ENCODE measurements around the gene DTNB.

The DTNB gene

GRCh38 chr2:25493207-25493606, 180.2 kb downstream of the DTNB start:
- no peak for DNase-seq

GRCh38 chr2:25492726-25493125, 180.7 kb downstream of the DTNB start:
- no peak for DNase-seq

GRCh38 chr2:25491966-25492532, 181.3 kb downstream of the DTNB start:
- peak in 1 of 5 donors; percentile 12 for DNase-seq

- DNase-seq = no peak
These were observed 182.2 kb downstream of the DTNB start for GRCh38 chr2:25491003-25491696.

- no peak for DNase-seq
These were observed 183.2 kb downstream of the DTNB start for GRCh38 chr2:25490217-25490616.

- DNase-seq = no peak
These were observed 183.7 kb downstream of the DTNB start for GRCh38 chr2:25489631-25490030.

GRCh38 chr2:25483607-25484266, 189.6 kb downstream of the DTNB start:
- no peak for DNase-seq

GRCh38 chr2:25482341-25482740, 191.0 kb downstream of the DTNB start:
- DNase-seq = no peak

GRCh38 chr2:25481381-25482300, 191.7 kb downstream of the DTNB start:
- DNase-seq = no peak

GRCh38 chr2:25480561-25480960, 192.8 kb downstream of the DTNB start:
- peak in 1 of 5 donors; percentile 10 for DNase-seq

- DNase-seq = no peak
These were observed 193.6 kb downstream of the DTNB start for GRCh38 chr2:25479761-25480160.

- DNase-seq = no peak
These were observed 194.6 kb downstream of the DTNB start for GRCh38 chr2:25478736-25479135.

- DNase-seq = no peak
These were observed 199.5 kb downstream of the DTNB start for GRCh38 chr2:25473758-25474340.

- DNase-seq = no peak
These were observed 200.2 kb downstream of the DTNB start for GRCh38 chr2:25473131-25473530.

GRCh38 chr2:25470806-25471205, 202.6 kb downstream of the DTNB start:
- DNase-seq = no peak

- no peak for DNase-seq
These were observed 205.6 kb downstream of the DTNB start for GRCh38 chr2:25467743-25468142.

GRCh38 chr2:25462021-25462420, 211.4 kb downstream of the DTNB start:
- DNase-seq = no peak

- DNase-seq = no peak
These were observed 213.0 kb downstream of the DTNB start for GRCh38 chr2:25460261-25460905.

- DNase-seq = no peak
These were observed 218.4 kb downstream of the DTNB start for GRCh38 chr2:25454824-25455611.

GRCh38 chr2:25453199-25453905, 220.0 kb downstream of the DTNB start:
- peak in 1 of 5 donors; percentile 80 for DNase-seq

- no peak for DNase-seq
These were observed 224.6 kb downstream of the DTNB start for GRCh38 chr2:25448808-25449207.

Data from T-helper 1 cell (primary cell).